NCI-H510A (cell line): ENCODE measurements around the gene ZNF516.

Experiments used
- DNase-seq: peaks from one replicate; lab custom pipeline; 2025; lab: John Stamatoyannopoulos, UW

The ZNF516 gene

DNA sequence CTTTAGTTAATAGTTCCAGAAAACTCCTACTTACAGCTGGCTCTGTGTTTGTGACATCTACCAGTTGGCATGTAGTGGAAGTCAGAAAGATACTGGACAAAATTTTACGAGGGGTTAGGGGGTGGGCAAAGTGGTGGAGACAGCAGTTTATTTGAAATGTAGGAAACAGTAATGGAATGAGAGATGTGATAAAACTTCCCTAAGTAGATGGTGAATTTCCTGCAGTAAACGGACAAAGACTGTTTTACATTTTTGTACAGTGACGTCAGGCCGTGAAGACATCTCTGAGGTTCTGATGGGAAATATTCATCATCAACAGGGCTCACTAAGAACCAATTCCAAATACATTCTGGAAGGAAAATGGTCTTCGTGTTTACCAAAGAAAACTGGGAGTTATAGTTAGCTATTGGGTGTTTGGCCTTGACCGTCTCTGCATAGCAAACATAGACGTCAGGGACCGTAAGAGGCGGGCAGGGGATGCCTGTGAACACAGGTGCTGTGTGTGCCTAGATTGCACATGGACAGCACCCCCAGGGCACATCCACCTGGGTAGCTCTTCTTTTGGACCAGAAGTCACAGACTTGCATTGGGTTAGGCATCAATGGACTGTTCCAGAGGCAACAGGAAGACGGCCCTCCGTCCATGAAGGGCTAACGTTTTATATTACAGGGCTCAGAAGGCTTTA lies 131.5 kb downstream of the ZNF516 start:
- no peak for DNase-seq

DNA sequence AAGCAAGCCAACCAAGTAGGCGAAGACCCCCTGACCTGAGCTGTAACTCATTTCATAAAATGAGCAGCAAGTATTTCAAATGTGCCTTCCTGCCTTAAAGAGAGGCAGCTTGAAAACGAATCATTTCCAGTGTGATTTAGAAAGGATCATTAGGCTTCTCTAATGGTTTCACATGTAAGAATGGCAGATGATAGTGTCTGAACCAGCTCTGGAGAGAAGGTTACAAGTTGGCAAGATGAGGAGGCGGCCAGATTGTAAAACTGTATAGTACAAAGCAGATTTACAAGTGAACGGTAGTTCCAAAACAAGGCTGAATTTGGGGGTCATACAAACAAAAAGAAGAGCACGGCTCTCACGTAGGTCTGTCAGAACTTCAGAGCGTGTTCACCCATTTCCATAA lies 132.4 kb downstream of the ZNF516 start:
- DNase-seq = no peak

DNA sequence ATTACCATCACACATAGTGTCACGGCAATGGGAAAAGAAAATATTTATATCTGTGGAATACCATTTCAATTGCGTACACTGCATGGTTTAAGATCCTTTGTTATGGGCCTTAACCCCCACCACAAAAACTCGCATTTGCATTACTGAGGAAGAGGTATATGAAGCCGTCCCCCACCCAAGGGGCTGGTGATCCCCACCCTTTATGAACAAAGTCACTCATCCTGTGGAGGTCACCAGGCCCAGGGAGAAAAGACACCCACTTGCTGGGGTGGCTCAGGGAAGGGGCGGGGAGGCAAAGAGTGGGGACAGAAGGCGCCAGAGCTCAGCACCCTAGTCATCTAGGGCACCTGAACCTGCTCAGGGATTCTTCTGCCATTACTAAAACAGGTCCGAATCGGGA lies 133.8 kb downstream of the ZNF516 start:
- no peak for DNase-seq

DNA sequence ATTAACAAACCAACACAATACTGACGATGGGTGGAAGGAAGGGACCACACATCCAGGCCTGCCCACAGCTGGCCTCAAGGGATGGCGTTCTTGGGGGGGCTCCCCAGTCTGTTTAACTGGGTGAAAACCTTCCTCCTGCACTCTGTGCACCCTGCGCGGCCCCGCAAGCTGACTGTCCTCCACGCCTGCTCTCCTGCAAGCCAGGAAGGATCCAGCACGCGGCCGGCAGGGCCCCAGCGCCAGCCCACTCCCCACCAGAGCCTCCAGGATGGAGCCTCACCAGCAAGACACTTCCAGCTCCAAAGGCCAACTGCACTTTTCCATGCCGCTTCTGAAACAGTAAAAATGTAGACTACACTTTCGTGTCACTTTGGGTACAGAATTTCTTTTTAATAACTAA lies 135.1 kb downstream of the ZNF516 start:
- DNase-seq = no peak

DNA sequence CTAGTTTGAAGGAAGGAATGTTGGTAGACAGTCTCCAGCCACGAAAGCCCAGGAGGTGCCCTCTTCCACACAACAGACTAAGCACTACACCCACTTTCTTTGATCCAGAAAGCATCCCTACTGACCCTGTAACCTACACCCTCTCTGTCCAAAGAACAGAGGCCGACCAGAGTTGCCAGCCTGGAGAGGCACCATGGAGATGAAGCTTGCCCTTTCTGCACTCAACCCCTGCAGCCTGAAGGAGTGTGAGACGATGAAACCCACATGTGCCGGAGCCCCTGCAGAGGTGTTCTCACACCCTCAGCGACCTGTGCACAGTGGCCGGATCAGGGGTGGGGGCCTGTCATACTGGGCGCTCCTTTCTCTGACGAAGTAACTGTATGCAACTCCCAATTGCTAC lies 136.3 kb downstream of the ZNF516 start:
- no peak for DNase-seq

DNA sequence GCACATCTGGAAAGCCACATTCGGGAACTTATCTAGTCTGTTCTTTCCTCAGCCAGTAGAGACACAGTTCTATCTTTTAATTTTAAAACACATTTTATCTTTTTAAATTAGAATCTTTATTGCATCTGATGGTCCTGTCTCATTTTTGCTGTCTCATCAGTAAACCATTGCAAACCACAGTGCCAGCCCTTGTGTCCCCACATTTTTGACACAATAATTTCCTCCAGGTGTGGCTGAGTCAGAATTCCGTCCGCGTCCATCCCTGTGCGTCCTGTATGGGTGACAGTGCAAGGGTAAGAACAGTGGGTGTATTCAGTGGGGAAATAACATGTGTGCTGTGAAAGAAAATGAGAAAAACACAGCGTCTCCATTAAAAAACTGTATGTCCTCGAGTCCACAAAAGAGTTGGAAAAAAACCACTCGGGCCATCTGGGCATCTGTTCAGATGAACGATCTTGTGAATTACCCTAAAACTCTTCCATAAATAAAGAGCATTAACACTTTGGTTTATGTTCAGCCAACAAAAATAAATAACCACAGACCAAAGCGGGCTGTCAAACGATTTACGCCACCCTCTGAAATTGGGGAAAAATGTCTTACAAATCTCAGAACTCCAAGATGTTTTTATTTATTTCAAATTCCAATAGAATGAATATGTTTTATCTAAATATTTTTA lies 137.3 kb downstream of the ZNF516 start:
- DNase-seq = no peak

DNA sequence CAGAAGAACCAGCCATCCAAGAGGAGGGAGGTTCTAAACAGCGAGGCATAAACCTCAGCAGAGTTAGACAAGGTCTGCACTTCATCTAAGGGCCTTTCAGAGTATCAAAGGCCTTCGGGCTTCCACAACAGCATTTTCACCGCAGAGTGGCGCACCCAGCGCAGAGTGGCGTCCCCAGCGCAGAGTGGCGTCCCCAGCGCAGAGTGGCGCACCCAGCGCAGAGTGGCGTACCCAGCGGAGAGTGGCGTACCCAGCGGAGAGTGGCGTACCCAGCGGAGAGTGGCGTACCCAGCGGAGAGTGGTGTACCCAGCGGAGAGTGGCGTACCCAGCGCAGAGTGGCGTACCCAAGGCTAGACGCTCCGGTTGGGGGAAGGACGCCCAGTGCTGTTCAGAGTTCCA lies 137.9 kb downstream of the ZNF516 start:
- no peak for DNase-seq

DNA sequence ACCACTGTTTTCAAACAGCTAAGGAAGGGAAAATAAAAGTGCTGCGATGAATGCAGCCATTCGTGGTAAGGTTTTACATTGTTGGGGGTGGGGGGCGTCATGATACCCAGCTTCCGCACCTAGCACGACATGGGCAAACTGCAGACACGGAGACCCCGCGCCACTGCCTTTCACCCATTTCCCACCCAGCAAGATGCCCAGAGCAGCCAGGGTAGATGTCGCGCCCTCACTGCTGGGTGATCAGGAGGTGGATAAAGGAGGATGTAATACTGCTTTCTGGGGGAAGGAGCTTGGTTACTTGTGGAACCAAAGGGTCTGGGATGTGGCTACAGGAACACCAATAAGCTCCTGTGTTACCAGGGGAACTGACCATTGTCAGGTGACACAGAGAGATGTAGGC lies 138.4 kb downstream of the ZNF516 start:
- no peak for DNase-seq

DNA sequence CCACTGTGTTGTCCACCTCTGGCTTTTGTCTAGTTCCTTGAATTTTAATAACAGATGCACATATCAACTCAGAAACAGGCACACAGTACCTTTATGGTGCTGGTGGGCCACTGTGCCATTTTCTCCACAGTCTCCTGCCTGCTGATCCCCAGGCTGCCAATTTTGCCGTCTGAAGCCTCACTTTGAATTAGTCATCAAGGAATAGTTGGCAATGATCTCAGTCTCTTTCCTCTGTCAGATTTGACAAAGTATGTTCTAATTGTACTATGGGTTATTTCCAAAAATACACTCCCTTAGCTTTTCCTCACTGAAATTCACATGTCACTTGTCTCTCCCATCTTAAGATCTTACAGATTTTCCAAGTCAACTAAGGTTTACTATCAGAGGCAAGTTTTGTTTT lies 140.7 kb downstream of the ZNF516 start:
- DNase-seq = no peak

DNA sequence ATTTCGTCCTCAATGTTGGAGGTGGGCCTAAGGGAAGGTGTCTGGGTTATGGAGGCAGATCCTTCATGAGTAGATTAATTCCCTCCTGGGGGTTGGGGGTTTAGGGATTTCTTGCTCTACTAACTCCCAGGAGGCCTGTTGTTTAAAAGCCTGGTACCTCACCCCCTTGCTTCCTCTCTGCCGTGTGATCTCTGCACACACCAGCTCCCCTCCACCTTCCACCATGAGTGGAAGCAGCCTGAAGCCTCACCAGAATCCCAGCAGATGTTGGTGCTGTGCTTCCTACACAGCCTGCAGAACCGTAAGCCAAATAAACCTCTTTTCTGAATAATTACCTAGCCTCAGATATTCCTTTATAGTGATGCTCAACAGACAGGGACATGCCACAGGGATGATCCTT lies 141.5 kb downstream of the ZNF516 start:
- DNase-seq = no peak

DNA sequence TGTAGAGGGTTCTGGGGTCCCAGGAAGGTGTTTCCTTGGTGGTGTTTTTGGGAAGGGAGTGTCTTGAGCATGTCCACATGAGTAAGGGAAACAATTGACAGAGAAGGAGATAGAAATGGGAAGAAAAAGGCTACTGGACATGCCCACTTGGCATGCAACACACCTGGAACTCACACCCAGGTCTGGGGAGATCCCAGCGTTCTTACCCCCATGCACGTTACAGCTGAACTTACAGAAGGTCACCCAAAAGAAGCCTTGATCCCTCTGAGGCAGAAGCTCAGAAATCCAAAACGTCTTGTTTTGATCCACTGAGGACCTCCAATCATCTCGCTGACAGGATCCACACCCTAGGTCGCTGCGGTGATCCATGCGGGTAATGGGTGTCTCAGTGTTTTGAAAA lies 142.0 kb downstream of the ZNF516 start:
- DNase-seq = no peak

DNA sequence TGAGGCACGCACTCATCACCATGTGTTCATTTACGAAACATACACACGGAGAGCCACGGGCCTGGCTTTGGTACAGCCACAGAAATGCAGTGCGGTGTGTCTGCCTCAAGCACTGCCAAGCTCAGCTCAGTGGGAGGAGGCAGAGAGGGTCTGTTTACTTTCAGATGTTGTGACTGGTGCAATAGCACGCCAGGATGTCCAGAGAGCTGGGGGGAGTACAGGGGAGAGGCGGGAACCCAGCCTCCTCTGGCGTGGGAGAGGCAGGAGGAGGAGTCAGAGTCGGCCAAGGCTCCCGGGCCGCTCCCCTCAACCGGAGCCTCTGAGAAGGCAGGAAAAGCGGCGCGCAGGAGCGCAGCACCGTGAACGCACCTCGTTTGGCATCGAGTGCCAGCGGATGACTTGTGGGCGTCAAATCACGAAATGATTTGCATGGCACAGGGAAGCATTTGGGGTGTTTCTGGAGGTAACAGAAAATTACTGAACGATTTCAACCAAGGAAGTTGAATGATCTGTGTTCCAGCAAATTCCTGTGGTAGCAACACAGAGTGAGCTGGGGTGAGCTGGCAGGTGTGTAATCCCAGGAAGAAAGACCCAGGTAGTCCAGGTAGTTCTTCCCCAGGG lies 143.0 kb downstream of the ZNF516 start:
- DNase-seq = peak; percentile 95

DNA sequence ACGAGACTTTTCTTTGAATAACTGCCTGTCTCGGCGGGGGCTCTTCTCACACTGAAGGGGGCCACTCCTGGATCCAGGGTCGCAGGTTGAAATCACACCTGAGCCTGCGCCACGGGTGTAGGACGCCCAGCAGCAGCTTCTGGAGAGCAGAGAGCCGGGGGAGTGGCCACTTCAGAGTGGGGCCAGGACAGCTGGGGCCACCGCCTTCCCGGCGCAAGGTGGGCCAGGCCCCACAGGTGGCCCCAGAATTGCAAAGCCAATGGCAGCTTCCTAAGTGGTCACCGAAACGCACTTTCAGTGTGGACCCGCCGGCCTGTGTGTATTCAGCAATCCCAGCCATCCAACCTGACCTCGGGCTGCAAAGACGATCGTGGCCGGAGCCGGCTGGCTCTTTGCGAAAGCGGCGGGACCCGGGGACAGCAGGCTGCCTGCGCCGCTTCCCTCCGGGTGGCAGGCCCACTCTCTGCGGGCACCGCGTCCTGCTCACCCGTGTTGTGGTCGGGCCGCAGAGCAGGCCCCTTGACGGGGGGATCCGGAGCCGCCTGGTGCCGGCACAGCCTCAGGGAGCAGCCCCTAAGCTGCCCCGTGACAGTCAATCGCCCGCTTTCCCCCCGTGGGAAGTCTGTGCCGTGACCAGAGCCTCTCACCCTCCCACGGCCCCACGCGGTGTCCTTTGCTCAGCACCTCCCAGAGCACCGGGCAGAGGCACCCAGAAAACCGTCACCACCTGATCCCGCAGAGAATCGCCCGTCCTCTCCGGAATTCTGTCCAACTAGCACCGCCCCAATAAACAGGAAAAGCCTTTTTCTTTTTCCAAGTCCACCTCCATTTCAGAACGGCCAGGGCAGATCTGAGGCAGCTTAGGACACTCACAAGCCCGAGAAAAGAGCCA lies 144.7 kb downstream of the ZNF516 start:
- DNase-seq = no peak

DNA sequence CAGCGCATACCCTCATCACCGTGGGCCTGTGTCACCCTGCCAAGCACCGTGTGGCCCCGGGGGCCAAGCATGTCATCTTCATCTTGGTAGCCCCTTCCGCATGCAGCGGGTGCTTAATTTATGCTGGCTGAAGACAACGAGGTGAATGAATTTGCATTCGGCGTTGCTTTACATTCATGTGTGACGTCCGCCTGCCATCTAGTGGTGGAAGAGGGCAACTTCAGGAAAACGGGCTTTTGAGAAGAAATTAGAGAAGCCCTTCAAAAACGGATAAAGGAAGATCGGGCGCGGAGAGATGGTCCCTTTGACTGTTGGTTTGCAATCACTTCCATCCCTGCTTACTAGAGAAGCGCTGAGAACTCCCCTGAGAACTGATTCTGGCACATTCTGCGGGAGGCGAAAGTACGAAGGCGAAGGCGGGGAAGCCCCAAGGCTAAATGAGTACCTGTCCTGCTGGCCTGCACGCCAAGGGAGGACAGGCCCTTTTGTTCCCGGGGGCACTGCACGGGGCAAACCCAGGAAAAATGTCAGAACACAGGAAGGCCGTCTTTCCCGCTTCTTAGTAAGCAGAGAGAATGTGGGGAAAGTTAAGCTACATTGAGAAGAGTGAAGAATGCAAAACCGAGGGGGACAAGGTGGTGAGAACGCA lies 145.9 kb downstream of the ZNF516 start:
- peak; percentile 67 for DNase-seq

DNA sequence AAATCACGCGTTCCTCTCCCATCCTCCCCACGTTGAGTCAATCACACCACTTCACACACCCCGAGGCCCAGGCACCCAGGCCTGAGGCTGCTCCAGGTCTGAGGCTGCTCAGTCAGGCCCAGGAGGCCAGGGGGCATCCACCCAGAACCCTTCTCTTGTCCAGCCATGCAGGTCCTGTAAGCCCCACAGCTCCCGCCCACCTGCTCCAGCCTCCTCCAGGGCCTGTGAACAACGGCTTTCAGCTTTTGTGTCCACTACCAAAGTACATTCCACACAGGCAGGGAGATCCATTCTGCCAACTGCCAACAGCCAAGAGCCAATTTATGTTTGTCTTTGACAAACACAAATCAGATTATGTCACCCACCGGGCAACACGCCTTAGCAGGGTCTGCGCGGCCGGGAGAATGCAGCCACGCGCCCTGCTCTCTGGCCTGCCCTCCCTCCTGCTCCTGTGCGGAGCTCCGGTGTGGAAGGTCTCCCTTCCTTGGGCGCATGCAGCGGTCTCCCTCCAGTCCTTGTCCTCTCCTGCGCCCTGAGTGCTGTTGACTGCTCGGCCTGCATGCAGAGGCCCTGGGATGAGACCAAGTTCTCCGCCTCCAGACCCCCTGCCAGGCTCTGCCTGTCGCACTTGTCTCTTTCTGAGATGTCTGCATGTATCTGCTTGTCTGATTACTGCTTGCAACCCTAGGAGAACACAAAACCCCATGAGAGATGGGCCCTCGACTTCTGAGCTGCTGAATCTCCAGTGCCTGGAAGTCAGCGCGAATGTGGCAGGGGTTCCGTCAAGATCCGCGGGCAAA lies 146.6 kb downstream of the ZNF516 start:
- peak; percentile 74 for DNase-seq

DNA sequence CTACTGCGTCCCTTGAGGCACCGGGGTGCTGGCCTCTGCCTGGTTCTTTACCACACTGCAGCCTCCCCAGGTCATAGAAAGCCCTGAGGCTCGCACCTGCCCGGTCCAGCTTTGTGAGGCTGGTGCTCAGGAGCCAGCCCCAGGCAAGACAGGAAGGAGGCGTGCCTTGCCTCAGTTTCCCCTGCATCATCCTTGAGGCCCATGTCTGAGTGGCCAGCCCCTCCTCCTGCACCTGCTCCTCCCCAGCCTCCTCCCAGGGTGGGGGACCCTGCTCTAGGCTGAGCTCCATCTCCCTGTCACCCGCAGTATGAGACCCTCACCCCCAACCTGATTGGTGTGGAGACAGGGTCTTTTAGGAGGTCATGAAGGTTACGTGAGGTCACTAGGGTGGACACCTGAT lies 147.7 kb downstream of the ZNF516 start:
- no peak for DNase-seq

DNA sequence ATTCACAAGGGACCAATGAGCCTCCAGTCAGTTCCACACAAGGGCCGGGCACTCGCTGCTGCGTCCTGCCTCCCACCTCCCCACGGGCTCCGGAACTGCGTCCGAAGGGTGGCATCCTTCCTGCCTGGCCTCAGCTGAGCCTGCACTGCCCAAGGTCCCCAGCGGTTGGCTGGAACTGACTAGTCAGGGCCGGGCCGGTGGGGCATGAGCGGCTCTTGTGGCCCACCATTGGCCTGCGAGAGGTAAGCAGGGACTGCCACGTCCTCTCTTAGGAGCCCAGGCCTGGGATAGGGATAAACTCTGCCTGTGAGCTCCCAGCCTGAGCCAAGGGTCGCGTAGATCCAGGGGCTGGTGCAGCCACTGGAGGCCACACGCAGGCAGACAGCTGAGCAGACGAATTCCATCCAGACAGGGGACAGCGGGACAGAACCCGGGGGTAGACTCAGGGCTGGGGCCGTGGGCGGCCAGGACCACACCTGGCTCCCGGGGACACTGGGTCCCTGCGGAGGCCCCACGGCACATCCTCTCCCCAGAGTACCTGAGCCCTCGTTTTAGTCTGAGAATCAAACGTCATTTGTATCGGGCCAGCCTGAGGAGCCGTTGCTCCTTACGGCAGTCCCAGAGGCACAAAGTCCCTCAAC lies 148.4 kb downstream of the ZNF516 start:
- no peak for DNase-seq

DNA sequence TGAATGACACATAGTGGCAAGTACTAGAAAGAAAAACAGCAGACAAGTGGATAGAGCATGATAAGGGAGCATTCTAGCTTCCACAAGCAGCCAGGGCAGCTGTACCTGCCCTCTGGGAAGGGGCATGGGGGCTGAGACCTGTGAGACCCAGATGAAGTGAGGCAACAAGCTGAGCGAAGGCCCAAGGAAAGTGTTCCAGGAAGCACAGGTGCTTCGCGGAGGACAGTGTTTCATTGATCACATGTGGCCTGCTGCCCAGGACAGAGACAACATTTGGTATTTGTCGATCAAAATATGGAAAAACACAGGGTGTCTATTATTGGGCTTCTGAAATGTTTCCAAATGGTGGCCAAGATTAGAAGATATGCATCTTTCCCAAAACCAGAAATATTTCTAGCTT lies 149.1 kb downstream of the ZNF516 start:
- no peak for DNase-seq

DNA sequence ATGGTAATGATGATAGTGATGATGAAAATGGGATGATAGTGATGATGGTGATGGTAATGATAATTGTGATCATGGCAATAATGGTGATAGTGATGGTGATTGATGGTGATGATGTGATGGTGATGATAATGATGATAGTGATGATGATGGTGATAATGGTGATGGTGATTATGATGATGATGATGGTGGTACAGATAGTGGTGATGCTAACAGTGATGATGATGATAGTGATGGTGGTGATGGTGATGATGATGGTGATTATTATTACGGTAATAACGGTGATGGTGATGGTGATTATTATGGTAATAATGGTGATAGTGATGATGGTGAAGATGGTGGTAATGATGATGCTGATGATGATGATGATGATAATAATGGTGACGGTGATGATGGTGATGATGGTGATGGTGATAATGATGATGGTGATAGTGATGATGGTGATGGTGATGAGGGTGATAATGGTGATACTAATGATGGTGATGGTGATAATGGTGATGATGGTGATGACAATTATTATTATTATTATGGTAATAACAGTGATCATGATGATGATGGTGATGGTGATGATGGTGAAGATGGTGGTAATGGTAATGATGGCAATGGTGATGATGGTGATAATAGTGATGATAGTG lies 151.0 kb downstream of the ZNF516 start:
- DNase-seq = no peak

DNA sequence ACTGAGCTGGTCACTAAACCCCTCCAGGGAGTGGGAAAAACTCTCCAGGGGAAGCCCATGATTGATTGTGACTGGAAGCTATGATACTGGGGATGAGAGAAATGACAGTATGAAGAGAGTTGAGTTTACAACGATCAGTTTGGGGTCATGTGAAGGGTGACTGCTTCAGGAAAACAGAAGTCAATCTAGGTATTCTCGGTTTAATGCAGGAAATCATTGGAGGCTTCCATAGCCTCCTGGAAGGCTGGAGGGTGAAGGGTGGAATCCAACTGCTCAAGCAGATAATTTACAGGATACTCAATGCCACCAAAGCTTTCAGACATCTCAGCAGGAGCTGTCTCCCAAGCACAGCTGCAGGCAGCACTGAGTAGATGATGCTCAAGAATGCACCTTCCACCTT lies 154.6 kb downstream of the ZNF516 start:
- DNase-seq = no peak
